HG03196 (cell line): ENCODE measurements around the gene LUC7L.
"Not testable (repeated sequence)": the region's sequence is repeated elsewhere in the genome, so short reads cannot be mapped to it uniquely, and the experiment has no call there.

Experiments used
- ATAC-seq: cut with Tn5 transposase; IDR thresholded peaks from one replicate; pipeline ENCODE4 v1.9.1; 2021; ENCODE audit not compliant: unreplicated experiment

Gene LUC7L

GRCh38 chr16:167122-167690, 62.0 kb downstream of the LUC7L start:
- no peak for ATAC-seq

GRCh38 chr16:166375-167121, 62.7 kb downstream of the LUC7L start:
- no peak for ATAC-seq

GRCh38 chr16:165539-166374, 63.5 kb downstream of the LUC7L start, which contains the start of gene HBM:
HBM (plus strand) TSS chr16:165978; CDS start chr16:165998, 20 bp downstream.
- no peak for ATAC-seq

- no peak for ATAC-seq
Measured at GRCh38 chr16:164827-165538, 64.3 kb downstream of the LUC7L start.

- ATAC-seq = not testable (repeated sequence)
Measured at GRCh38 chr16:164134-164823, 65.0 kb downstream of the LUC7L start.

GRCh38 chr16:163696-164095, 65.6 kb downstream of the LUC7L start:
- not testable (repeated sequence) for ATAC-seq

GRCh38 chr16:163139-163538, 66.1 kb downstream of the LUC7L start:
- ATAC-seq = not testable (repeated sequence)

GRCh38 chr16:162271-162991, 66.8 kb downstream of the LUC7L start:
- no peak for ATAC-seq

- no peak for ATAC-seq
Measured at GRCh38 chr16:160691-161190, 68.5 kb downstream of the LUC7L start.

- not testable (repeated sequence) for ATAC-seq
Measured at GRCh38 chr16:160242-160641, 69.0 kb downstream of the LUC7L start.

- ATAC-seq = no peak
Measured at GRCh38 chr16:159136-159849, 70.0 kb downstream of the LUC7L start.

GRCh38 chr16:155031-155398, 74.2 kb downstream of the LUC7L start:
- no peak for ATAC-seq

GRCh38 chr16:154217-155030, 74.8 kb downstream of the LUC7L start:
- no peak for ATAC-seq

GRCh38 chr16:153550-154216, 75.6 kb downstream of the LUC7L start:
- ATAC-seq = not testable (repeated sequence)

- not testable (repeated sequence) for ATAC-seq
Measured at GRCh38 chr16:153129-153521, 76.1 kb downstream of the LUC7L start.

- no peak for ATAC-seq
Measured at GRCh38 chr16:152141-153128, 76.8 kb downstream of the LUC7L start, which contains the start of gene HBZ. HBZ (plus strand) TSS chr16:152644; CDS start chr16:152910, 266 bp downstream.
